B cell (primary cell): ENCODE measurements around the gene PGM1. TPM values are rescaled to one million over a fixed set of nuclear protein-coding genes. Genes with fewer than 3 reads are reported as not detected.

Experiments
- ATAC-seq: fragments of 200-7000 bp; cut with Tn5 transposase; one replicate; pipeline ENCODE4 v1.10.0; 2021; ENCODE audit warnings: low read depth, mild to moderate bottlenecking, moderate number of reproducible peaks, moderate library complexity
- CTCF ChIA-PET: fragments of 350-600 bp; sonication (Branson Sonifier 250); formaldehyde crosslinking; loops from one replicate; lab custom pipeline; 2021; ENCODE audit warnings: antibody characterized with exemption, inconsistent platforms; lab: Charles Lee
- POLR2A ChIA-PET: fragments of 350-600 bp; sonication (Branson Sonifier 250); formaldehyde crosslinking; loops from one replicate; lab custom pipeline; 2021; ENCODE audit warnings: antibody characterized with exemption; lab: Charles Lee
- DNase-seq: peaks from one replicate; pipeline ENCODE4 v3.0.0; 2013
- H2AFZ ChIP-seq: 2 replicates; pipeline ENCODE4 v1.6.1; 2012; ENCODE audit warnings: mild to moderate bottlenecking, low read depth, low read length; ENCODE audit not compliant: insufficient read depth, poor library complexity, severe bottlenecking
- H3K27ac ChIP-seq, 2 donors: 1 replicate in 1 of 2; 2 replicates in 1 of 2; pipeline ENCODE4 v1.5.1; 2012 to 2013; ENCODE audit warnings: low read length in 2 of 2, mild to moderate bottlenecking in 2 of 2, moderate library complexity in 1 of 2
- H3K27me3 ChIP-seq, 4 experiments: fragments of 200-600 bp in 1 of 4; sonication (generic) in 1 of 4; replicated peaks in 1 of 4; 1 replicate in 2 of 4; 2 replicates in 2 of 4; pipeline versions ENCODE4 v1.6.1 to v1.7.0; 2013 to 2016; ENCODE audit warnings: low read length in 3 of 4, mild to moderate bottlenecking in 2 of 4, mixed read lengths in 1 of 4, moderate library complexity in 1 of 4; ENCODE audit not compliant: insufficient read depth in 4 of 4, control insufficient read depth in 3 of 4; ENCODE audit errors: control extremely low read depth in 1 of 4
- H3K36me3 ChIP-seq, 2 experiments: replicated peaks in 1 of 2; 1 replicate in 1 of 2; 2 replicates in 1 of 2; pipeline versions ENCODE4 v1.6.1 to v1.7.1; 2013; ENCODE audit warnings: low read length in 1 of 2; ENCODE audit not compliant: insufficient read depth in 2 of 2, control insufficient read depth in 1 of 2; ENCODE audit errors: control extremely low read depth in 1 of 2, extremely low read depth in 1 of 2
- H3K4me1 ChIP-seq, 2 donors: fragments of 200-600 bp in 1 of 2; sonication (generic) in 1 of 2; 1 replicate in 1 of 2; 2 replicates in 1 of 2; pipeline versions ENCODE4 v1.5.1 to v1.6.1; 2013 to 2017; ENCODE audit warnings: low read length in 2 of 2; ENCODE audit not compliant: control insufficient read depth in 2 of 2, insufficient read depth in 2 of 2
- H3K4me2 ChIP-seq: replicated peaks from 2 replicates; pipeline ENCODE3; 2012; ENCODE audit warnings: mild to moderate bottlenecking, low read depth, low read length; ENCODE audit not compliant: poor library complexity, severe bottlenecking
- H3K4me3 ChIP-seq, 5 experiments: fragments of 200-600 bp in 1 of 5; sonication (generic) in 1 of 5; 1 replicate in 3 of 5; 2 replicates in 2 of 5; pipeline versions ENCODE4 v1.5.1 to v1.7.0; 2011 to 2016; ENCODE audit warnings: low read length in 4 of 5, mild to moderate bottlenecking in 4 of 5, low read depth in 2 of 5, control low read depth in 1 of 5, moderate library complexity in 1 of 5; ENCODE audit not compliant: insufficient read depth in 1 of 5; ENCODE audit errors: control extremely low read depth in 1 of 5, extremely low read depth in 1 of 5
- H3K79me2 ChIP-seq: fragments of 200-600 bp; sonication (generic); one replicate; pipeline ENCODE4 v1.6.0; 2016; ENCODE audit warnings: low read length; ENCODE audit not compliant: control insufficient read depth, insufficient read depth
- H3K9ac ChIP-seq: fragments of 200-600 bp; sonication (generic); 2 replicates; pipeline ENCODE4 v1.6.1; 2017; ENCODE audit warnings: mild to moderate bottlenecking, low read length, moderate library complexity
- H3K9me3 ChIP-seq, 3 donors: one replicate each; pipeline versions ENCODE4 v1.6.1 to v1.7.1; 2013; ENCODE audit warnings: low read length in 2 of 3; ENCODE audit not compliant: control insufficient read depth in 2 of 3, insufficient read depth in 1 of 3; ENCODE audit errors: control extremely low read depth in 1 of 3
- H4K20me1 ChIP-seq: 2 replicates; pipeline ENCODE4 v1.6.0; 2012; ENCODE audit warnings: mild to moderate bottlenecking, low read length; ENCODE audit not compliant: insufficient read depth, control insufficient read depth, poor library complexity, severe bottlenecking
- H3K27ac Mint-ChIP-seq: one replicate; pipeline ENCODE4 v1.8.0; 2021; ENCODE audit warnings: mixed read lengths
- H3K27me3 Mint-ChIP-seq: one replicate; pipeline ENCODE4 v1.8.0; 2021; ENCODE audit warnings: mixed read lengths
- H3K4me1 Mint-ChIP-seq: one replicate; pipeline ENCODE4 v1.8.0; 2021; ENCODE audit warnings: mixed read lengths
- H3K4me3 Mint-ChIP-seq: one replicate; pipeline ENCODE4 v1.8.0; 2021; ENCODE audit warnings: mixed read lengths
- H3K9me3 Mint-ChIP-seq: one replicate; pipeline ENCODE4 v1.8.0; 2022; ENCODE audit warnings: mixed read lengths; ENCODE audit not compliant: insufficient read depth
- CTCF ChIP-seq: fragments of 200-600 bp; IDR thresholded peaks from one replicate; pipeline ENCODE4 v1.8.0; 2022; ENCODE audit warnings: antibody characterized with exemption, mild to moderate bottlenecking
- EZH2 ChIP-seq: IDR thresholded peaks from 2 replicates; pipeline ENCODE4 v1.6.1; 2012; ENCODE audit warnings: borderline replicate concordance, low read depth, mild to moderate bottlenecking, moderate library complexity, low read length; ENCODE audit not compliant: insufficient read depth, poor library complexity, severe bottlenecking
- WGBS: methylation state at CpG from one replicate; pipeline ENCODE4 v1.1.5; 2013; ENCODE audit warnings: missing lambda C conversion rate; ENCODE audit not compliant: insufficient coverage; 5-methylcytosine and 5-hydroxymethylcytosine counted together
- intact Hi-C: fragments of 100-400 bp; cut with micrococcal nuclease; formaldehyde crosslinking; loops from one replicate; pipeline ENCODE4 v1.10.0; 2022
- polyA plus RNA-seq: library from polyadenylated mRNA; depleted of rRNA; stranded (reverse); fragments of >200 nt; gene quantifications from 2 replicates; pipeline ENCODE4 v1.2.3, GENCODE V29; 2012
- total RNA-seq, 2 donors: library from RNA; stranded (reverse); fragments of 120-200 nt in 1 of 2; gene quantifications; 1 replicate in 1 of 2; 2 replicates in 1 of 2; pipeline versions ENCODE4 v1.2.3 to v1.2.4, GENCODE V29; 2013 to 2022

The PGM1 gene
- total and polyA plus RNA-seq, 2 donors (not counting 1 experiment from before 2014, with no cell fraction given): 4.2 to 13.2 TPM

DNA sequence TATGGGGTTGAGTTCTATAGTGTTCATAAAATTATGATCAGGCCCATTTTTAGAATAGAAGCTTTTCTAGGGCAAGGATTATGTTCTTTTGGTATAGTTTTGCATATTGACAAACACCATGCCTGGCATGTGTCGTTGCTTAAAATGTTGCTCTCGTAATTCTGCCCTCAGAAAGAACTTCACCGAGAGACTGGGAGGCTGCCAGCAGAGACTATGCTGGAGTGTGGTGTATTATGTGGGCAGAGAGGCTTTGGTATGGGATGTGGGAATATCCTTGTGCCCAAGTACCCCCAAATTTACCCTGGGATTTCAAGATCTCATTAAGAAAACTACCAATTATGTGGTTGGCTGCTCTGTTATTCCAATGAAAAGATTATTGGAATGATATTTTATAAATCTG lies 27.9 kb downstream of the PGM1 start:
- Mint-ChIP-seq H3K4me3 (no peak overlapping the region), H3K9me3 (no peaks in the 10 kb centered on the region), H3K27me3 (no peaks in the 10 kb centered on the region), H3K4me1 (no peaks in the 10 kb centered on the region), H3K27ac (no peak overlapping the region)
- intact Hi-C loops: no loop called here
- H3K9me3 ChIP-seq: peaks cover 0 to 4% (median 0%) of the 10 kb centered on the region in 3 donors
- H3K36me3 ChIP-seq: no peaks in the 10 kb centered on the region
- H3K9ac ChIP-seq: no peak overlapping the region
- 100% methylated on average over 1 of the region's 3 CpGs for WGBS
- H3K4me3 ChIP-seq: no peak overlapping the region
- H3K79me2 ChIP-seq: no peaks in the 10 kb centered on the region
- H3K27me3 ChIP-seq: no peaks in the 10 kb centered on the region
- CTCF ChIA-PET: interaction anchor here (0.9 to 2.5 kb wide), 5 partner anchors 71 to 626 kb away, joined by 3 to 13 read pairs (median 5); no protein-coding TSS in a partner anchor
- no peak overlapping the region for H3K27ac ChIP-seq
- ATAC-seq (no peak), DNase-seq (no peak)
- POLR2A ChIA-PET: no interaction called here
- H3K4me2 ChIP-seq: no peak overlapping the region
- H2AFZ ChIP-seq: no peak overlapping the region
- TF ChIP-seq CTCF (no peak), EZH2 (no peak)
- H3K4me1 ChIP-seq: no peaks in the 10 kb centered on the region
- no peaks in the 10 kb centered on the region for H4K20me1 ChIP-seq

GRCh38 chr1:63621698-63622097 lies 28.5 kb downstream of the PGM1 start:
- intact Hi-C loops: no loop called here
- Histone ChIP-seq H3K9me3 (peaks cover 0 to 4% (median 0%) of the 10 kb centered on the region in 3 donors), H3K27me3 (no peaks in the 10 kb centered on the region), H3K79me2 (no peaks in the 10 kb centered on the region), H3K4me2 (no peak overlapping the region), H3K27ac (no peak overlapping the region), H3K4me1 (no peaks in the 10 kb centered on the region), H3K9ac (no peak overlapping the region), H4K20me1 (no peaks in the 10 kb centered on the region), H2AFZ (no peak overlapping the region), H3K36me3 (no peaks in the 10 kb centered on the region), H3K4me3 (no peak overlapping the region)
- Mint-ChIP-seq H3K27me3 (no peaks in the 10 kb centered on the region), H3K4me1 (no peaks in the 10 kb centered on the region), H3K4me3 (no peak overlapping the region), H3K9me3 (no peaks in the 10 kb centered on the region), H3K27ac (no peak overlapping the region)
- ChIA-PET CTCF (interaction anchor here (2.4 to 2.5 kb wide), 2 partner anchors 70 to 625 kb away, joined by 6 to 13 read pairs; no protein-coding TSS in a partner anchor), POLR2A (no interaction called here)
- TF ChIP-seq EZH2 (no peak), CTCF (no peak)
- DNase-seq (no peak), ATAC-seq (no peak)
- 92% methylated on average over 6 of the region's 6 CpGs for WGBS
